Measurements from ENCODE around the gene EYS.
"Not testable (repeated sequence)": the region's sequence is repeated elsewhere in the genome, so short reads cannot be mapped to it uniquely, and the experiment has no call there.

Gene EYS

GRCh38 chr6:63926950-63927927 is 1779.8 kb downstream of the EYS start:
- DNase-seq: no peak

- no peak for DNase-seq
These were observed 1780.7 kb downstream of the EYS start for GRCh38 chr6:63926258-63926780.

GRCh38 chr6:63923139-63923739 is 1783.8 kb downstream of the EYS start:
- DNase-seq: no peak

- DNase-seq: no peak
These were observed 1787.4 kb downstream of the EYS start for GRCh38 chr6:63919556-63920110.

- no peak for DNase-seq
These were observed 1794.1 kb downstream of the EYS start for GRCh38 chr6:63912887-63913286.

GRCh38 chr6:63910863-63911551 is 1796.0 kb downstream of the EYS start:
- no peak for DNase-seq

- DNase-seq: no peak
These were observed 1802.3 kb downstream of the EYS start for GRCh38 chr6:63904650-63905248.

GRCh38 chr6:63899550-63899949 is 1807.5 kb downstream of the EYS start:
- no peak for DNase-seq

GRCh38 chr6:63897952-63898351 is 1809.1 kb downstream of the EYS start:
- DNase-seq: no peak

- no peak for DNase-seq
These were observed 1809.6 kb downstream of the EYS start for GRCh38 chr6:63897459-63897858.

- DNase-seq: no peak
These were observed 1818.6 kb downstream of the EYS start for GRCh38 chr6:63888416-63888815.

GRCh38 chr6:63887804-63888203 is 1819.2 kb downstream of the EYS start:
- DNase-seq: not testable (repeated sequence)

GRCh38 chr6:63887002-63887751 is 1819.8 kb downstream of the EYS start:
- no peak for DNase-seq

- DNase-seq: no peak
These were observed 1820.7 kb downstream of the EYS start for GRCh38 chr6:63886341-63886740.

- DNase-seq: no peak
These were observed 1823.4 kb downstream of the EYS start for GRCh38 chr6:63883597-63883996.

GRCh38 chr6:63882208-63882607 is 1824.8 kb downstream of the EYS start:
- no peak for DNase-seq

GRCh38 chr6:63881791-63882190 is 1825.2 kb downstream of the EYS start:
- no peak for DNase-seq

- DNase-seq: no peak
These were observed 1834.8 kb downstream of the EYS start for GRCh38 chr6:63872233-63872632.

GRCh38 chr6:63868351-63868750 is 1838.7 kb downstream of the EYS start:
- no peak for DNase-seq

- DNase-seq: no peak
These were observed 1842.2 kb downstream of the EYS start for GRCh38 chr6:63864671-63865318.

GRCh38 chr6:63864061-63864460 is 1843.0 kb downstream of the EYS start:
- DNase-seq: no peak
